OCI-LY7 (cell line): ENCODE data around the gene BPIFB6.

Experiments used
- CTCF ChIP-seq: fragments of 200-600 bp; sonication (generic); conservative IDR thresholded peaks from 2 replicates; pipeline ENCODE4 v1.5.1; 2014; ENCODE audit warnings: mild to moderate bottlenecking, antibody characterized with exemption, low read length, moderate library complexity, mixed read lengths
- EZH2phosphoT487 ChIP-seq: fragments of 200-600 bp; sonication (generic); IDR thresholded peaks from 2 replicates; pipeline ENCODE4 v1.6.1; 2018; ENCODE audit warnings: low read depth, borderline replicate concordance, mild to moderate bottlenecking, mixed run types, antibody characterized with exemption, low read length, moderate library complexity, mixed read lengths

- TF ChIP-seq EZH2phosphoT487 (no peak), CTCF (no peak)
Measured at GRCh38 chr20:33093582-33093981, 62.1 kb downstream of the BPIFB6 start.
